ENCODE results near the gene PTPRT.

PTPRT gene

DNA sequence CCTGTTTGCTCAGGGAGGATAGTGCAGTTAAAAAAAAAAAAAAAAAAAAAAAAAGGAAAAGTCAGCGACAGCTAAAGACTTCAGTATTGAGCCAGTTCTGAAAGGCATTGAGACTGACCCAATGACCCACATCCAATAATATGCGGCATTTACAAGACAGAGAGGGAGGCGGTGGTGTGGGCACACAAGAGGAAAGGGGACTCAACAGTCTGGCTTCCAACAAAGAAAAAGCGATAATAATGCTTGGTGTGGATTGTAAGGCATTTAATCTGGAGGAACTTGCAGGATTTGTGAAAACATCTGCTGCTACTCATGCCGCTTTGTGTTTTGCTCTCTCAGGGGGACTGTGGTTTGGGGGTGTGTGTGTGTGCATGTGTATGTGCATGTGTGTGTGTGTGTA is 787.3 kb downstream of the PTPRT start:
- no peak overlapping the region for H3K4me3 ChIP-seq (ENCODE audit: low read length)
- no peak for TF ChIP-seq ZNF274 (IDR thresholded peaks at IDR 0.05; ENCODE audit: low read depth, low read length)

DNA sequence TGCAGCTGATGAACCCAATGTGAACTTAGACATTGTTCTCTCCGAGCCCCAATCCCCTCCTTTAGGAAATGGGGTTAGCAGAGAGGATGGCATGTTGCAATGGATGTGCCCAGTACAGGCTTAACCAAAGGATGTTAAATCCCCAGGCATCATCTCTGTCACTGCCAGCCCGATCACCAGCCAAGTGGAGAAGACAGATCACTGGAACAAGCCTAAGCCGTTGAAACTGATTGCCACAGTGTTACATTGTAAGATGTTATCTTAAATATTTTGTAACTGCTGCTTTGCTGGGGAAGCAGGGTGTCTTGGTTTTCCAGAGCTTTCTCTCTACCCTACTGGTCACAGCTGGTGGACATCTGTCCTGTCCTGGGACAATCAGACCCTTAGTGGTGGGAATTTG is 788.1 kb downstream of the PTPRT start:
- TF ChIP-seq ZNF274 (IDR thresholded peaks at IDR 0.05; ENCODE audit: low read depth, low read length), result no peak
- H3K4me3 ChIP-seq (ENCODE audit: low read length), result no peak overlapping the region

DNA sequence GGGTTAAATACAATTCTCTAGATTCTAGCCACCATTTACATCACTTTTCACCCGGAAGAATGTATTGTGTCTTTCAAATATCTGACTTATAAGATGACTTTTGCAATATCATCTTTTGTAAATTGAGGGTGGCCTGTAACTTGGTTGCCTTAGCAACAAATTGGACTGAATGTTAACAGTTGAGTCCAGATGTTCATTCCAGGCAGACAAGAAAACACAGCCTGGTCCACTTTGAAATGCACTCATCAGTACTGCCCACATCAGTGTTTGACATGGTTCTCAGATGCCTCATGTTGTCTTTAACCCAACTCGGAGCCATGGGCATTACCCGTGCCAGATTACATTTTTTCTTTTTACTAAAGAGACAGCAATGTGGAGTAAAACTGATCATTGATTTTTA is 789.9 kb downstream of the PTPRT start:
- H3K4me3 ChIP-seq (ENCODE audit: low read length), result no peak overlapping the region
- TF ChIP-seq ZNF274 (IDR thresholded peaks at IDR 0.05; ENCODE audit: low read depth, low read length), result no peak

DNA sequence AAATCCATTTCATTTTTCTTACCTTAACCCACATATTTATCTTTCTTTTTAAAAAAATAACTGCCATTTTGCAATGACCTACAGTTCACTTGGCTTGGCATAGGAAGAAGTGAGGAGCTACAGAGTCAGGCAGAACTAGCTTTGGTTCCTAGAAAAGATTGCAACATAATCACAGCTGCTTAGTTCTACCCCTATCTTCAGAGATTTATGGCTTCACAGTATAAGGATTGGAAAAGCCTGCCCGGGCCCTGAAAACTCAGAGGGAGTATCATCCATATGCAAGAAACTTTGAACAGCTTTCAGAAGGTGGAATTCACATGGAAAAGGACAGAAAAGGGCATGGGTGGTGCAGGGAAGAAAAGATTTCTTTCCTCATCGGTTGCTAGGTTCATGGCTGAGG is 797.3 kb downstream of the PTPRT start:
- no peak overlapping the region for H3K4me3 ChIP-seq (ENCODE audit: low read length)
- TF ChIP-seq ZNF274 (IDR thresholded peaks at IDR 0.05; ENCODE audit: low read depth, low read length), result no peak

DNA sequence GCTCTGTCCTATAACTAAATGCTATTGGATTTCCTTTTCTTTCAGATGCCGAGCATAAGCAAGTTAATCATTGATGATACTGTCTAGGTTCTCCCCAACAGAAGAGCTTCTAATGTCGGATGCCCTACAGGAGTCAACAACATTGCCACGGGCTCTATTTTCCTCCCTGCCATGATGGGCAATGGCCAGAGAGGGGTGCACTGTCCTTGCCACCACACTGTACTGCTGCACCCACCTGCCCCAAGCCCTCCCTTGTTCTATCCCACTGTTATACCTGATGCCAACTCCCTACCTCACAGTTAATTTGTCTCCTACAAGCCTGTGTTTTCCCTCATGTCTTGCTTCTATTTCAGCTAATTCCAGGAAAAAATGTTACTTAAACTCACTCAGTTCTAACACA is 797.9 kb downstream of the PTPRT start:
- TF ChIP-seq ZNF274 (IDR thresholded peaks at IDR 0.05; ENCODE audit: low read depth, low read length), result no peak
- no peak overlapping the region for H3K4me3 ChIP-seq (ENCODE audit: low read length)

DNA sequence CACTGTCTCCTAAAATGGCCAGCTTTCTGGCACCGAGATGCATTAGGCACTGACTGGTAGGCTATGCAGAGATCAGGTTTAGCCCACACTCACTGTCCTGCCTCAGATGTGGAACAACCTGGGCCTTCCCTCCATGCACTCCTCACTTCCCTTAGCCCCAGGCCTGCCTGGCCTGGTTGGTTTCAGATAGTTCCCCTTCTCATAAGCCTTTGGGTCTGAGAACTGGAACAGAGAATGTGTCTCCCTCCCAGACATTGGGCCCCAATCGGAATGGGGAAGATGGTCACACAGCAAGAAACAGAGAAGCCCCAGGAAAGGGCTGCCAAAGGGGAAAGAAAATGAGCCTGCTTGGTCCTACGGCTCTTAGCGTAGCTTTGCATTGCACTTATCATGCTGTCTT is 809.4 kb downstream of the PTPRT start:
- no peak for TF ChIP-seq ZNF274 (IDR thresholded peaks at IDR 0.05; ENCODE audit: low read depth, low read length)

DNA sequence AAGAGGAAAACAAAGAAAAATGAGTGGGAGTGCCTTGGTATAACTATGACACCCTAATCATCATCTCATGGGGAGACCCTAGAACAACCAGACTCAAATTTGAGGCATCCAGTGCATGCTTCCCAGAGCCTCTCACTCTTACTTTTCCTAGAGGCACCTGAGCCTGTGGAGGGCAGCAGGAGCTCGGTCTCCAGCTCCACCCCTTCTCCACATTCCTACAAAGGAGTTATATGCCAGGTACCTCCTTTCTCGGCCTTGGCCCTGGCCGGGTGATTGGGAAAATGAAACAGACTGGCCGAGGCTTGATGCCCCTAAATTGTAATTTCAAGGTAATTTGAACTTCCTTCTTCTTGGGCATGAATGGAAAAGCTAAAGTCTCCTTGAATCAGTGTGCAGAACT is 810.3 kb downstream of the PTPRT start:
- no peak overlapping the region for H3K4me3 ChIP-seq (ENCODE audit: low read length)
- no peak for TF ChIP-seq ZNF274 (IDR thresholded peaks at IDR 0.05; ENCODE audit: low read depth, low read length)

More for the DNA sequence above, 809.4 kb downstream of the PTPRT start:
- no peak overlapping the region for H3K4me3 ChIP-seq (ENCODE audit: low read length)

DNA sequence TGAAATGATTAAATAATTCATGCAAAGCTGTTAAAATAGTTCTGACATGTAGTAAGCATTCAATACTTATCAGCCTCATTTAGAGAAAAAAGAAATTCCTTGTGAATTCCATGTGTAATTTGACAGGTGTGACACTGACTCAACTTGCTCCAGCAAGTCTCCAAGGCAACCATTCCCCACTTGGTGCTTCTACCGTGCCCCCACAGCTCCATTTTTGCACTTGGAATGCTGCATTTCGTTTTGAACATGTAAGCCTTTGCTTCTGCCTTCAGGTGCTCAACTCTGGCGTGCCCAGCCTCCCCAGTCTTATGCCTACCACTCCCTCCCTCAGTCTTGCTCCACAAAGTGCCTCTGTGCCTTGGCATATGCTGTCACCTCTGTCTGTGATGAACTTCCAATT is 810.9 kb downstream of the PTPRT start:
- TF ChIP-seq ZNF274 (IDR thresholded peaks at IDR 0.05; ENCODE audit: low read depth, low read length), result no peak
- H3K4me3 ChIP-seq (ENCODE audit: low read length), result no peak overlapping the region

DNA sequence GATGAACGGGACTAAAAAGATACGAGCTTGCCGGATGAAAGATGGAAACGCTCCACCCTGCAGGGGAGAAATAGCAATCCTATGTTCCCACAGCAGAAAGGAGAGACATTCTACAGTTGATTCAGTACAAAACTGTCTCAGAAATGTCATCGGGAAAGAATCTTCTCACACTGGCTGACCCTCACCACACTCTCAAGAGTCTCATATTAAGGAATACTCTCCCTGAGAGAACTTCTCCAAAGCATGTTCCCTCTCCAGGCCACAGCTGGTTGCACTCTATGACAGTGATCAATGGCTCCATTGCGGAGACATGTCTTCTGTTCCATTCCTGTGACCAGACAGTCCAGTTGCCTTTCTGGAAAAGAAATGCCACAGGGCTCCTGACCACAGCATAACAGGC is 813.6 kb downstream of the PTPRT start:
- no peak for TF ChIP-seq ZNF274 (IDR thresholded peaks at IDR 0.05; ENCODE audit: low read depth, low read length)
- H3K4me3 ChIP-seq (ENCODE audit: low read length), result no peak overlapping the region

DNA sequence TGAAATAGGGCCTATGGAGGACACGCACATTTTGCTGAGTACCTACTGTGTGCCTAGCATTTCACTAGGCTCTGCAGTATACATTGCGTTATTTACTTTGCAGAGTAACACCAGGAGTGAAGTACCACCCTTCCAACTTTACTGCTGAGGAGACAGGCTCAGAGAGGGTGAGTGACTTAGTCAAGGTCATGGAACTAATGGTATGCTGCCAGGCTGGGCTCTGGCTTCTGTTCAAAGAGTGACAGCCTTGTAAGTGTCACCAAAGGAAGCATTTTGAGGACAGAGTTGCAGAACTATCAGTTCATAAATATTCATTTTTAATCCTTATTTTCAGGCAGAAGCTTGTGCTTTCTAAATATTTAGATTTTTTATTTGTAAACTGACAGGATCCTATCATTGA is 816.7 kb downstream of the PTPRT start:
- TF ChIP-seq ZNF274 (IDR thresholded peaks at IDR 0.05; ENCODE audit: low read depth, low read length), result no peak
- H3K4me3 ChIP-seq (ENCODE audit: low read length), result no peak overlapping the region

DNA sequence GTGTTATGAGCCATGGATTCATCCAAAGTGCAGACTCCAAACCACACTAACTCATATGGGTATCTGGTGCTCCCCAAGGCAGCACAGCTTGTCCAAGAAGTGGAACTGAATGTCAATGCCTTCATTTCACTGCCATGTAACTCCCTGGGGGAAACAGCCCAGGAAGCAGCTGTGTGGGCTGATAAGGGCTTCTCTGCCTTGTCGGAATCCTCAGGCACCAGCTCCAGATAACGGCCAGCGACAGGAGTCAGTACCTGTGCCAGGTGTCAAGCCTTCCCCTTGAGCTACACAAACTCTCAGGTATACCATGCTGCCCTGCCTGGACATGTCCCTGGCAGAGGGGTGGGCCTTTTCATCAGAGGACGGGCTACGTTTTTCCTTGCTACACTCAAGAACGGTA is 819.6 kb downstream of the PTPRT start:
- no peak overlapping the region for H3K4me3 ChIP-seq (ENCODE audit: low read length)
- TF ChIP-seq ZNF274 (IDR thresholded peaks at IDR 0.05; ENCODE audit: low read depth, low read length), result no peak

DNA sequence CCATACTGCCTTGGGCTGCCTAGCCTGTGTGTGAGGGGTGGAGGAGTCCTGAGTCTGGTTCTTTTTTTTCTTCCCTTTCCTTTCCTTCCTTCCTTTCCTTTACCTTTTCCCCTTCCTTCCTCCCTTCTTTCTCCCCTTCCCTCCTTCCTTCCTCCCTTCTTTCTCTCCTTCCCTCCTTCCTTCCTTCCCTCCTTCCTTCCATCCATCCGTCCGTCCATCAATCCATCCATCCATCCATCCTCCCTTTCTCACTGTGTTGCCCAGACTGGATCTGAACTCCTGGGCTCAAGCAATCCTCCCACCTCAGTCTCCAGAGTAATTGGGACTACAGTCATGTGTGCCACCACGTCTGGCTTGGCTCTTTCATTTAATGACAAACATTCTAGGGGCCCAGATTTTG is 820.8 kb downstream of the PTPRT start:
- no peak for TF ChIP-seq ZNF274 (IDR thresholded peaks at IDR 0.05; ENCODE audit: low read depth, low read length)
- H3K4me3 ChIP-seq (ENCODE audit: low read length), result no peak overlapping the region

DNA sequence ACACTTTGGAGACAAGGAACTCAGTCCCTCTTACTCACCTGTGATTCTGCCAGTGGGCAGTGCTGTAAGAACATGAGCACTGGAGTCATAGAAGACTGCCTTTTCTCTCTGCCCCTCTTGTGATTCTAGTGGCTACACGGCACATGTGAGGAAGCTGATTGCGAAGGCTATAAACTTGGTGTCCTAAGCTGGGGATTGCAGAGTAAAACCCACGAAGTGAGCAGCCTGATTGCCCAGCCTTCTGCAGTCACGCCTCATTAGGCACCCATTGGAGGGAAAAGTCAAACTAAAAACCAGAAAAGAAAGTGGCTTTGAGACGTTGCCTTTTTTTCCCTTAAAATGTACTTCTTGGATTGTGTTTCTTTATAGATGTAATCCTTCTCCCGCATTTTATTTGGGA is 823.1 kb downstream of the PTPRT start:
- H3K4me3 ChIP-seq (ENCODE audit: low read length), result no peak overlapping the region
- no peak for TF ChIP-seq ZNF274 (IDR thresholded peaks at IDR 0.05; ENCODE audit: low read depth, low read length)

DNA sequence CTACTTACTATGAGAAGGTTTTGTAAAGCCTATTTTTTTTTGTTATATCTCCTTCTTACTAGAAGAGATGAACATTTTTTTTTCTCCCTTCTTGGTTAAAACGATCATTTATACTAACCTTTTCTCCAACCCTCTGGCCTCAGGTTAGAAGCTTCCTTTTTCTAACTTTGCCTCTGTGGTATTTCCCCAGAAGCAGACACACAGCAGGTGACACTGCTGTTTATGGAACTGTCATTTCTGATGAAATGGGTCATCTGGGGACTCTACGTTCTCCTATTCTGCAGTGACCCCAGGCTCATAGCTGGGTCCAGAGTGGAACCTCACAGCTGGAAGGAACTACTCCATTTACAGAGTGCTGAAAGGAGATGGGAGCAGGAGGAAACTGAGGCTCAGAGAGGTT is 825.3 kb downstream of the PTPRT start:
- TF ChIP-seq ZNF274 (IDR thresholded peaks at IDR 0.05; ENCODE audit: low read depth, low read length), result no peak

DNA sequence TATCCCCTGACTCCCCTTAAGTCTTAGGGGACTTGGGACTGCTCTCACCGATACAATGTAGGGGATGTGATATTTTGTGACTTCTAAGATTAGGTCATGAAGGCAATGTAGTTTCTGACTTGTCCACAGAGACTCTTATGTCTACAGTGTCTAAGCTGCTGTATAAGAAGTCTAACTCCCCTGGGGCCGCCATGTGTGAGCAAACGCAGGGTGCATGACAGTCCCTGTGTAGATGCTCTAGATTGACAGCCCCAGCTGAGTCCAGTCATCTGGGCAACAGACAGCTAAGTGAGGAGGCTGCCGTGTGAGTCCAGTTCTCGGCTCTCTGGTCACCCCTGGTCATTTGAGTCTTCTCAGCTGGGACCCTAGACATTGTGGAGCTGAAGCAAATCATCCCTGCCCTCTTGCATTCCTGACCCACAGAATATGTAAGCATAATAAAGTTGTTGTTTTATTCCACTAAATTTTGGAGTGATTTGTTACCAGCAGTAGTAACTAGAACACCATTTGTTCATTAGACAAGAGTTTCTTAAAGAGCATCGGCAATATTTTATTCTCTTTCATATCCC is 828.2 kb downstream of the PTPRT start:
- no peak overlapping the region for H3K4me3 ChIP-seq (ENCODE audit: low read length)
- TF ChIP-seq ZNF274 (IDR thresholded peaks at IDR 0.05; ENCODE audit: low read depth, low read length), result no peak

More for the DNA sequence above, 825.3 kb downstream of the PTPRT start:
- H3K4me3 ChIP-seq (ENCODE audit: low read length), result no peak overlapping the region

DNA sequence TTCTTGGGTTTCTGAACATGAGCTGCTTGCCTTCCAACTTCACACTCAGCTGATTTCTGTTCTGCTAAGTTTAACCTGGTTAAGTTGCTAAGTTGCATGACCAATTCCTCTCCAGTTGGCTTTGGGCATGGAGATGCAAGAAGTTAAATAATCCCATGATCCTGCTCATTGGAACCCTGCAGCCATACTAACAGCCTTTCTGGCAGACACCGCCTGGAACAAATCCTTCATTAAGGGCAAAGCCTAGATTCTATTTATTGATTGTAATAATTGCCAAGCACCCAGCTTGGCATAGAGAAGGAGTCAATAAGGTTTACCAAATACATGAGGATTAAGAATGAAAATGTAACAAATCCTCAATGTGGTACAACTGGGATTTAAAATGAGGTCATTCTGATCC is 829.1 kb downstream of the PTPRT start:
- no peak for TF ChIP-seq ZNF274 (IDR thresholded peaks at IDR 0.05; ENCODE audit: low read depth, low read length)

More for the DNA sequence above, 829.1 kb downstream of the PTPRT start:
- no peak overlapping the region for H3K4me3 ChIP-seq (ENCODE audit: low read length)
